Stomach smooth muscle (tissue), 2 donors: ENCODE data around the gene SPDEF.
A peak's percentile ranks its signal among the peaks of the same experiment; 100 is the strongest.

Experiments used
- H3K27ac ChIP-seq: one replicate; pipeline ENCODE4 v1.7.0; 2013; ENCODE audit warnings: mild to moderate bottlenecking, low read length, inconsistent platforms
- H3K27me3 ChIP-seq, 2 donors: one replicate each; pipeline ENCODE4 v1.7.0; 2013; ENCODE audit warnings: low read length in 2 of 2; ENCODE audit not compliant: insufficient read depth in 2 of 2, control insufficient read depth in 1 of 2
- H3K36me3 ChIP-seq, 2 donors: one replicate each; pipeline ENCODE4 v1.7.0; 2013; ENCODE audit warnings: low read length in 2 of 2; ENCODE audit not compliant: control insufficient read depth in 2 of 2, insufficient read depth in 2 of 2
- H3K4me1 ChIP-seq: one replicate; pipeline ENCODE4 v1.7.0; 2013; ENCODE audit warnings: low read length; ENCODE audit not compliant: control insufficient read depth, insufficient read depth
- H3K4me3 ChIP-seq, 2 donors: one replicate each; pipeline ENCODE4 v1.7.0; 2013; ENCODE audit warnings: low read length in 2 of 2
- H3K9ac ChIP-seq, 2 donors: one replicate each; pipeline ENCODE4 v1.7.0; 2013; ENCODE audit warnings: low read length in 2 of 2, mild to moderate bottlenecking in 1 of 2
- H3K9me3 ChIP-seq, 2 donors: one replicate each; pipeline ENCODE4 v1.7.0; 2013; ENCODE audit warnings: low read length in 2 of 2; ENCODE audit not compliant: control insufficient read depth in 2 of 2
- donor health status: healthy.
- donor health status: Pancreatic carcinoma.

Gene SPDEF

DNA sequence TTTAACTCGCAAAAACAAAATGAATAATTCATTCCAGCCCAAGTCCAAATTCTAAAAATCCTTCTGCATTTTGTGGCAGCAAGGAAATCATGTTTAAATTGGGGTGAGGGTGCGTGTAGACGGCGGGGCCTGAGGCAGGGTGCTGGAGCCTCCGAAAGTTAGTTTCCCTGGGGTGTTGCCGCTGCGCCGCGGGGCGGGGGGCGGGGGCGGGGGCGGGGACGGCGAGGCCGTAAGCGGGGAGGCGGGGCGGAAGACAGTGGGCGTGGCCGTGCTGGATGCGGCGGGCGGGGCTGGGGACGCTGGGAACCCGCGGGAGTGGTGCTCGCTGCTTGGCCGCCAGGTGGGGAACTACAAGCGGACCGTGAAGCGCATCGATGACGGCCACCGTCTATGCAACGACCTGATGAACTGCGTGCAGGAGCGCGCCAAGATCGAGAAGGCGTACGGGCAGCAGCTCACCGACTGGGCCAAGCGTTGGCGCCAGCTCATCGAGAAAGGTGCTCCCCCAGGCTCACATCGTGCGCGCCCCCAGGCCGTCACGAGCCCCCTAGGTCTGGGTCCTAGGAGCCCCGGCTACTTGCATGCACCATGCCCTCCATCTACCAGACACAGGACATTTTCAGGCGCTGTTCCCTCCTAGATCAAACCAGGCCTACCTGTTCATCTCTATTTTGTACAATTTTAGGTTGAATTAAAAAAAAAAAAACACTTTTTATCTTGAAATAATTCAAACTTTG, 29.0 kb downstream of the SPDEF start:
- H3K9me3 ChIP-seq = no peaks in the 10 kb centered on the region
- H3K27me3 ChIP-seq = no peaks in the 10 kb centered on the region
- H3K9ac ChIP-seq = peak overlapping the region; percentile 58 to 69
- peaks cover 6% of the 10 kb centered on the region for H3K4me1 ChIP-seq
- H3K36me3 ChIP-seq = no peaks in the 10 kb centered on the region
- H3K4me3 ChIP-seq = peak overlapping the region in 1 of 2 donors; percentile 58
- no peak overlapping the region for H3K27ac ChIP-seq

DNA sequence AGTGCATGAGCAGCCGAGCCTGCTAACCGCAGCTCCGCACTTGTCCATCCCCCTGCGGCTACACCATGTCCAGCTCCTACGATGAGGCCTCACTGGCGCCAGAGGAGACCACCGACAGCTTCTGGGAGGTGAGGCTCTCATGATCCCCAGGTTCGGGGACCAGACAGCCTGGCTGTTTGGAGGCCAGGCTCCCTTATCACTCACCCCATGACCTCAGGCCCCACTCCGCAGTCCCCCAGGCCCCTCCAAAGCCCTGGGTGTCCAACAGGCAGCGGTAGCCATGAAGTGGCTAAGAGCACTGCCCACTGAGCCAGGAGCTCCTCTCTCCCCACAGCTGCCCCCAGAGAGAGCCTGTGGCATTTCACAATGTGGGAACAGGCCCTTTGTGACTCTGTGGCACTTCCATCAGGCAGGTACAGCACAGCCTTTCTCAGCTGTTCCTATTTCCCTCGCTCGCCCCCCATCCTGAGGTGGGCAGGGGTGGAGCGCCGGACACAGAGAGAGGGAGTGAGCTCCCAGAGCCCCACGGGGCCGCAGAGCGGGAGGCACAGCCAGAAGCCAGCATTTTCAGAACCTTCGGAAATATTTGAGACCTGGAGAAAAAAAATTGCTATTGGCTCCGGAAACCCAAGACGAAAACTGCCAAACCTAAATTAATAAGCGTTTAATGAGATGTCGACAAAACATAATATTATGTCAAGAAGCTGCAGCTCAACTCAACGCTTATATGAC, 29.7 kb downstream of the SPDEF start:
- H3K27me3 ChIP-seq = no peaks in the 10 kb centered on the region
- H3K4me1 ChIP-seq = peaks cover 6% of the 10 kb centered on the region
- H3K27ac ChIP-seq = no peak overlapping the region
- no peaks in the 10 kb centered on the region for H3K36me3 ChIP-seq
- peak overlapping the region in 1 of 2 donors; percentile 52 for H3K4me3 ChIP-seq
- no peaks in the 10 kb centered on the region for H3K9me3 ChIP-seq
- peak overlapping the region; percentile 58 to 69 for H3K9ac ChIP-seq

- H3K27me3 ChIP-seq = no peaks in the 10 kb centered on the region
- H3K9ac ChIP-seq = no peak overlapping the region
- no peaks in the 10 kb centered on the region for H3K9me3 ChIP-seq
- H3K27ac ChIP-seq = no peak overlapping the region
- no peak overlapping the region for H3K4me3 ChIP-seq
- no peaks in the 10 kb centered on the region for H3K36me3 ChIP-seq
- peaks cover 6% of the 10 kb centered on the region for H3K4me1 ChIP-seq
These were observed 30.5 kb downstream of the SPDEF start for GRCh38 chr6:34525431-34526175.

DNA sequence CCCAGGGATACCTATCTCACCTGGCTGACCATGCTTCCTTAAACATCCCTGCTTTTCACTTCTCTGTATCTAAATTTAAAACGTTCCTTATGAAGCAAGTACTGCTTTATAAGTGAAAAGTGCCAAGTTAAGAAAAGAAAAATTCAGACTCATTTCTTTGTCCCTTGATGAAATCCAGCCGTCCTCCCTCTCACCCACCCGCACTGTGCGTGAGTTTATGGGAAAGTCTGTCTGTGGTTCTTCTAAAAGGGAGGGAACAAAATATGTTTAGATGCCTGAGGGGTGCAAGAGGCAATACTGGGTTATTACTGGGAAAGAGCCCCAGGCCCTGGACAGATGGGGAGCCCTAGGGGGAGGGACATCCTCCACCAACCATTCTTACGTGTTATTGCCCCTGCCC, 31.2 kb downstream of the SPDEF start:
- Histone ChIP-seq H3K9me3 (no peaks in the 10 kb centered on the region), H3K9ac (no peak overlapping the region), H3K4me1 (peaks cover 6% of the 10 kb centered on the region), H3K27me3 (no peaks in the 10 kb centered on the region), H3K4me3 (no peak overlapping the region), H3K36me3 (no peaks in the 10 kb centered on the region), H3K27ac (no peak overlapping the region)

DNA sequence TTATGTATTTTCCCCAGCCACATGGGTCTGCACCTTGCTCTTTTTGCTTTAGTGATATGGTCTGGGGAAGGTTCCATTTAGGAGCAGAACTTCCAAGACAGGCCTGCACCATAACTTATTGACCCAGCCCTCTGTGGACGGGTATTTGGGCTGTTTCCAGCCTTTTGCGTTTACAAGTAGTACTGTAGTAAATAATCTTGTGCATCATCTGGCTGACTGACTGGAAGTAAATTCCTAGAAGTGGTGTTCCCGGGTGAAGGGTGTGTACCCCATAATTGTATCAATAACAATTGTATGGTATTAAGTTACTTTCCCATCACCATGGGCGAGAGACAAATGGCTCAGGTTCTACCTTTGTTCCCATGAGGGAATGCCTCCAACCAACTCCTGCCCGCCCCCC, 31.6 kb downstream of the SPDEF start:
- Histone ChIP-seq H3K27ac (no peak overlapping the region), H3K36me3 (no peaks in the 10 kb centered on the region), H3K4me3 (no peak overlapping the region), H3K9ac (no peak overlapping the region), H3K4me1 (peaks cover 6% of the 10 kb centered on the region), H3K27me3 (no peaks in the 10 kb centered on the region), H3K9me3 (no peaks in the 10 kb centered on the region)

DNA sequence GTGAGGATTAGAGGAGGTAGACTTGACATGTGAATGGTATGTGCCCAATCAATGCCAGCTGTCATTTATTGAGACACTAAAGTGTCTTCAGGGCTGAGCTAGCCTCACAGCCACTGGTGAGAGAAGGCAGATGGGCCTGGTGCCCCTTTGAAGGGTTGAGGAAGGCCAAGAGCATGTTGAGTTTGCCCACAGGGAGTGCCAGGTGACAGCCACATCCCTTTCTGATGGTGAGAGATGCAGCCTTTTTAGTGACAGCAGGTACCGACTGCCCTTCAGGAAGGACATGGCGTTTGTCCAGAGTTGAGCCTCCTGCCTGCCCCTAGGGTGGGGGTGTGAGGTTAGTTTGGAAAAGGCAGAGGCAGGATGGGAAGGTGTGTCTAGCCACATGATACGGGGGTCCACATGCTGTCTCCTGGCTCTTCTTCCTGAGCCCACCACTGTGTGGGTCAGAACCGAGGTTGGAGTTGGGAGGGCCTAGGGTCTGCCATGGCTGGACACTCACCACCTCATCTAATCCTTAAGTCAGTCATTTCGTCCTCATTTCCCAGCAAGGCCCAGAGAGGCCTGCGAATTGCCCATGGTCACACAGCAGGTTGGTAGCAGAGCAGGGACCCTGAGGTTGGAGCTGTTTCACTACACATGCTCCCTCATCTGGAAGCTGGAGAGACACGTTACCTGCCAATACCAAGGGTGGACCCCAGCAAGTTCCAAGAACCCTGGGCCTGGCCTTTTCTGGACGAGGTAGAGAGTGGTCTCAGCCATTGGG, 32.5 kb downstream of the SPDEF start:
- no peaks in the 10 kb centered on the region for H3K36me3 ChIP-seq
- H3K4me3 ChIP-seq = no peak overlapping the region
- H3K9ac ChIP-seq = no peak overlapping the region
- peaks cover 6% of the 10 kb centered on the region for H3K4me1 ChIP-seq
- H3K27me3 ChIP-seq = peaks cover 0 to 3% of the 10 kb centered on the region in 2 donors
- H3K27ac ChIP-seq = no peak overlapping the region
- H3K9me3 ChIP-seq = no peaks in the 10 kb centered on the region

DNA sequence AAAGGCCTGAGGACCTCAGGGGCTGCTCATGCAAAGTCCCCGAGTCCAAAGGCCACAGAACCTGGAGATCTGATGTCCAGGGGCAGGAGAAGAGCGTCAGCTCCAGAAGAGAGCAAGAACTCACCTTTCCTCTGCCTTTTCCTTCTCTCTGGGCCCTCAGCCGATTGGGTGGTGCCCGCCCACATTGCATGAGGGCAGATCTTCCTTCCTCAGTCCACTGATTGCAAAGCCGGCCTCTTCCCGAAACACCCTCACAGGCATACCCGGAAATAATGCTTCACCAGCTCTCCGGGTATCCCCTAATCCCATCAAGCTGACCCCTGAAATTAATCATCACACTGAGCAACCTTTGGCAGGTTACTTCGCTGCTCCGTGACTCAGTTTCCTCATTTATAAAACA, 33.4 kb downstream of the SPDEF start:
- Histone ChIP-seq H3K9ac (no peak overlapping the region), H3K4me3 (no peak overlapping the region), H3K27ac (no peak overlapping the region), H3K4me1 (peaks cover 6% of the 10 kb centered on the region), H3K9me3 (no peaks in the 10 kb centered on the region), H3K27me3 (peaks cover 0 to 3% of the 10 kb centered on the region in 2 donors), H3K36me3 (no peaks in the 10 kb centered on the region)

GRCh38 chr6:34521463-34522285, 34.5 kb downstream of the SPDEF start:
- no peaks in the 10 kb centered on the region for H3K36me3 ChIP-seq
- no peaks in the 10 kb centered on the region for H3K9me3 ChIP-seq
- peaks cover 0 to 5% of the 10 kb centered on the region in 2 donors for H3K27me3 ChIP-seq
- peaks cover 6% of the 10 kb centered on the region for H3K4me1 ChIP-seq
- no peak overlapping the region for H3K9ac ChIP-seq
- H3K27ac ChIP-seq = no peak overlapping the region
- no peak overlapping the region for H3K4me3 ChIP-seq

DNA sequence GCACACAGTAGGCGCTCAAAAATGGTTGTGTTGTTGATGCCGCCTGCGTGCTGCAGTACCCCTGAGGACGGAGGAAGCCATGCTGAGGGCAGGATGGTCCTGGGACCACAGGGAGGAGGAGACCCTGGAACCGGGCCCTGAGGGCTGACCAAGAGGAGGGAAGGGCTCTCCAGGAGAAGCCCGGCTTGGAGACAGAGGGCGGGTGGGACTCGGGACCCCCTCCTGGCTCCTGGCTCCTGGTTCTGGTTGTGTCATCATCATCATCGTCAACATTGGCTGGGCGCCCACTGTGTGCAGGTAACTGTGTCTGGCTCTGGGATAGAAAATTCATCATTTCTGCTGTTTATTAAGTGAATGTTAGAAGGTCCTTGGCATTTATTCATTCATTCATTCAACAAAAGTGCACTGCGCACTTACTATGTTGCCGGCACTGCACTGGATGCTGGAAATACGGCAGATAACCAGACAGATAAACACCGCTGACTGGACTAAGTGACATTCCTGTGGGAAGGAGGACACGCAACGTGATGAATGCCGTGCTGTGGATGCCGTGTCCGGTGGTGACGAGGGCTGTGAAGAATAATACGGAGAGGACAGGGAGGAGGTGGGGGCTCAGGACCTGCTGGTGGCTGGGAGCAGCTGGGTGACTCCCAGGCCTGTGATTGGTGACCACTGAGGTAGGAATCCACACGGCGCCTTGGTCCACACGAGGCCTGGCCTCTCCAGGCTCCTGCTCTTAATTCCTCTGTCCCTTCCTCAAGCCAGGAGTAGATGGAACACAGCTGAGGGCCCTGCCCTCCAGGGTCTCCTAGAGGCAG, 35.3 kb downstream of the SPDEF start:
- H3K9me3 ChIP-seq = no peaks in the 10 kb centered on the region
- H3K27me3 ChIP-seq = peaks cover 2 to 5% of the 10 kb centered on the region in 2 donors
- H3K27ac ChIP-seq = no peak overlapping the region
- H3K36me3 ChIP-seq = no peaks in the 10 kb centered on the region
- H3K4me3 ChIP-seq = no peak overlapping the region
- H3K9ac ChIP-seq = no peak overlapping the region
- no peaks in the 10 kb centered on the region for H3K4me1 ChIP-seq
